Neuron (in vitro differentiated cells): ENCODE measurements around the gene STAT5B.
"Not testable (repeated sequence)": the region's sequence is repeated elsewhere in the genome, so short reads cannot be mapped to it uniquely, and the experiment has no call there.

Experiments
- H2AFZ ChIP-seq: one replicate; pipeline ENCODE4 v1.6.1; 2013; ENCODE audit warnings: low read depth, mild to moderate bottlenecking, inconsistent platforms, low read length, moderate library complexity
- H3K27me3 ChIP-seq: one replicate; pipeline ENCODE4 v1.6.1; 2013; ENCODE audit warnings: low read length; ENCODE audit not compliant: insufficient read depth
- H3K36me3 ChIP-seq: one replicate; pipeline ENCODE4 v1.6.1; 2013; ENCODE audit warnings: low read length; ENCODE audit not compliant: insufficient read depth
- H3K4me1 ChIP-seq: one replicate; pipeline ENCODE4 v1.6.1; 2013; ENCODE audit warnings: low read length; ENCODE audit not compliant: insufficient read depth
- H3K4me3 ChIP-seq: 2 replicates; pipeline ENCODE4 v1.5.1; 2013; ENCODE audit warnings: mild to moderate bottlenecking, low read length, moderate library complexity
- H3K9me3 ChIP-seq: one replicate; pipeline ENCODE4 v1.6.1; 2013; ENCODE audit warnings: low read length

Gene STAT5B

GRCh38 chr17:42276359-42276608, at the start of gene STAT5B:
STAT5B (minus strand) TSS chr17:42276391; CDS start chr17:42232127, 44,264 bp downstream.
- Histone ChIP-seq H3K9me3 (no peaks in the 10 kb centered on the region), H3K27me3 (no peaks in the 10 kb centered on the region), H2AFZ (peak within 1 kb of the TSS; percentile 95), H3K4me3 (peak within 1 kb of the TSS; percentile 93), H3K4me1 (peaks cover 35% of the 10 kb centered on the region), H3K36me3 (no peaks in the 10 kb centered on the region)

GRCh38 chr17:42325026-42325425, 48.8 kb upstream of the STAT5B start:
- H3K9me3 ChIP-seq = no peaks in the 10 kb centered on the region
- H3K4me1 ChIP-seq = peaks cover 16% of the 10 kb centered on the region
- H3K36me3 ChIP-seq = peaks cover 74% of the 10 kb centered on the region
- no peak overlapping the region for H2AFZ ChIP-seq
- H3K4me3 ChIP-seq = no peak overlapping the region
- H3K27me3 ChIP-seq = no peaks in the 10 kb centered on the region

- Histone ChIP-seq H2AFZ (no peak overlapping the region), H3K4me3 (no peak overlapping the region)
These were observed 47.1 kb upstream of the STAT5B start for GRCh38 chr17:42323268-42323773.

GRCh38 chr17:42322382-42323267, 46.4 kb upstream of the STAT5B start:
- no peak overlapping the region for H3K4me3 ChIP-seq
- H3K4me1 ChIP-seq = no peaks in the 10 kb centered on the region
- H3K36me3 ChIP-seq = peaks cover 87% of the 10 kb centered on the region
- no peaks in the 10 kb centered on the region for H3K9me3 ChIP-seq
- no peaks in the 10 kb centered on the region for H3K27me3 ChIP-seq
- no peak overlapping the region for H2AFZ ChIP-seq

More at GRCh38 chr17:42323268-42323773, 47.1 kb upstream of the STAT5B start:
- Histone ChIP-seq H3K27me3 (no peaks in the 10 kb centered on the region), H3K36me3 (peaks cover 84% of the 10 kb centered on the region), H3K4me1 (no peaks in the 10 kb centered on the region), H3K9me3 (no peaks in the 10 kb centered on the region)

- Histone ChIP-seq H2AFZ (no peak overlapping the region), H3K4me1 (no peaks in the 10 kb centered on the region), H3K36me3 (peaks cover 87% of the 10 kb centered on the region), H3K27me3 (no peaks in the 10 kb centered on the region), H3K9me3 (no peaks in the 10 kb centered on the region), H3K4me3 (no peak overlapping the region)
These were observed 45.4 kb upstream of the STAT5B start for GRCh38 chr17:42321555-42321954.

- H3K4me3 ChIP-seq, H3K4me1 ChIP-seq, H3K9me3 ChIP-seq, H2AFZ ChIP-seq, H3K27me3 ChIP-seq: not testable (repeated sequence)
- H3K36me3 ChIP-seq = peaks cover 88% of the 10 kb centered on the region
These were observed 41.8 kb upstream of the STAT5B start for GRCh38 chr17:42317967-42318366.

- Histone ChIP-seq H3K27me3 (no peaks in the 10 kb centered on the region), H3K36me3 (peaks cover 85% of the 10 kb centered on the region)
These were observed 41.2 kb upstream of the STAT5B start for GRCh38 chr17:42317266-42317845.

GRCh38 chr17:42316755-42317154, 40.6 kb upstream of the STAT5B start:
- peaks cover 6% of the 10 kb centered on the region for H3K4me1 ChIP-seq
- H3K4me3 ChIP-seq = no peak overlapping the region
- H3K27me3 ChIP-seq = no peaks in the 10 kb centered on the region
- H3K9me3 ChIP-seq = no peaks in the 10 kb centered on the region
- no peak overlapping the region for H2AFZ ChIP-seq
- H3K36me3 ChIP-seq = peaks cover 79% of the 10 kb centered on the region

More at GRCh38 chr17:42317266-42317845, 41.2 kb upstream of the STAT5B start:
- H3K9me3 ChIP-seq = no peaks in the 10 kb centered on the region
- H3K4me1 ChIP-seq = peaks cover under 1% of the 10 kb centered on the region
- H3K4me3 ChIP-seq = no peak overlapping the region
- no peak overlapping the region for H2AFZ ChIP-seq

GRCh38 chr17:42315402-42316156, 39.4 kb upstream of the STAT5B start:
- peaks cover 74% of the 10 kb centered on the region for H3K36me3 ChIP-seq
- H3K4me3 ChIP-seq = no peak overlapping the region
- H3K9me3 ChIP-seq = no peaks in the 10 kb centered on the region
- H2AFZ ChIP-seq = no peak overlapping the region
- peaks cover 18% of the 10 kb centered on the region for H3K4me1 ChIP-seq
- H3K27me3 ChIP-seq = no peaks in the 10 kb centered on the region

GRCh38 chr17:42313773-42314566, 37.8 kb upstream of the STAT5B start:
- no peaks in the 10 kb centered on the region for H3K9me3 ChIP-seq
- H3K4me3 ChIP-seq = no peak overlapping the region
- H3K4me1 ChIP-seq = peaks cover 19% of the 10 kb centered on the region
- peaks cover 59% of the 10 kb centered on the region for H3K36me3 ChIP-seq
- H2AFZ ChIP-seq = no peak overlapping the region
- no peaks in the 10 kb centered on the region for H3K27me3 ChIP-seq

GRCh38 chr17:42313389-42313772, 37.2 kb upstream of the STAT5B start:
- Histone ChIP-seq H3K4me1 (peaks cover 19% of the 10 kb centered on the region), H3K9me3 (no peaks in the 10 kb centered on the region), H3K27me3 (no peaks in the 10 kb centered on the region), H2AFZ (no peak overlapping the region), H3K4me3 (no peak overlapping the region), H3K36me3 (peaks cover 54% of the 10 kb centered on the region)

GRCh38 chr17:42312285-42313130, 36.3 kb upstream of the STAT5B start:
- peaks cover 46% of the 10 kb centered on the region for H3K36me3 ChIP-seq
- peaks cover 19% of the 10 kb centered on the region for H3K4me1 ChIP-seq
- H3K27me3 ChIP-seq = no peaks in the 10 kb centered on the region
- no peak overlapping the region for H2AFZ ChIP-seq
- H3K9me3 ChIP-seq = no peaks in the 10 kb centered on the region
- H3K4me3 ChIP-seq = no peak overlapping the region
